ENCODE measurements around the gene RERE.

RERE gene

GRCh38 chr1:8681911-8682310 lies 135.5 kb downstream of the RERE start:
- Histone ChIP-seq H3K9me3 (ENCODE audit: control insufficient read depth, insufficient read depth, low read depth, low read length) (no peaks in the 10 kb centered on the region), H3K36me3 (ENCODE audit: control insufficient read depth in 2 of 2, insufficient read depth in 1 of 2, low read length in 2 of 2) (no peaks in the 10 kb centered on the region), H3K4me1 (ENCODE audit: control insufficient read depth, insufficient read depth, low read length) (peaks cover 34% of the 10 kb centered on the region), H3K4me3 (ENCODE audit: low read depth, low read length) (no peak overlapping the region), H3K27ac (ENCODE audit: extremely low read depth, low read depth, low read length) (no peak overlapping the region)
- TF ChIP-seq ZNF449 (tag by site-specific recombination; IDR thresholded peaks at IDR 0.05) (no peak), ZNF266 (tag by site-specific recombination; IDR thresholded peaks at IDR 0.05; ENCODE audit: low read depth) (no peak), FEZF1 (tag by site-specific recombination; IDR thresholded peaks at IDR 0.05) (no peak), ZNF404 (tag by site-specific recombination; IDR thresholded peaks at IDR 0.05) (no peak), ZFP69B (tag by site-specific recombination; IDR thresholded peaks at IDR 0.05) (no peak), ZEB2 (tag by site-specific recombination; IDR thresholded peaks at IDR 0.05) (no peak), ZNF654 (tag by site-specific recombination; IDR thresholded peaks at IDR 0.05; ENCODE audit: low read depth) (no peak), ZNF140 (tag by site-specific recombination; IDR thresholded peaks at IDR 0.05) (no peak), ZNF175 (tag by site-specific recombination; IDR thresholded peaks at IDR 0.05) (no peak), ZNF677 (tag by site-specific recombination; IDR thresholded peaks at IDR 0.05) (no peak), PRDM4 (tag by site-specific recombination; IDR thresholded peaks at IDR 0.05) (no peak), ZNF416 (tag by site-specific recombination; IDR thresholded peaks at IDR 0.05) (no peak), ZNF311 (tag by site-specific recombination; IDR thresholded peaks at IDR 0.05; ENCODE audit: borderline replicate concordance) (no peak), ZFHX2 (tag by site-specific recombination; conservative IDR thresholded peaks at IDR 0.05) (no peak), ZNF510 (tag by site-specific recombination; IDR thresholded peaks at IDR 0.05; ENCODE audit: insufficient replicate concordance) (no peak), ZNF692 (tag by site-specific recombination; IDR thresholded peaks at IDR 0.05) (no peak), SP3 (tag by site-specific recombination; IDR thresholded peaks at IDR 0.05) (no peak), ZBTB17 (tag by site-specific recombination; IDR thresholded peaks at IDR 0.05) (no peak), ZNF16 (tag by site-specific recombination; IDR thresholded peaks at IDR 0.05; ENCODE audit: low read depth) (no peak), ZNF514 (tag by site-specific recombination; IDR thresholded peaks at IDR 0.05) (no peak)
- ChIA-PET CTCF (interaction anchor here (0.5 to 2.5 kb wide), 4 partner anchors 10 to 167 kb away, joined by 4 to 13 read pairs (median 10); no protein-coding TSS in a partner anchor), POLR2A (no interaction called here)

All from HEK293 (cell line).